ENCODE measurements around the gene MAP4K4.
"Not testable (repeated sequence)": the region's sequence is repeated elsewhere in the genome, so short reads cannot be mapped to it uniquely, and the experiment has no call there.

DNA sequence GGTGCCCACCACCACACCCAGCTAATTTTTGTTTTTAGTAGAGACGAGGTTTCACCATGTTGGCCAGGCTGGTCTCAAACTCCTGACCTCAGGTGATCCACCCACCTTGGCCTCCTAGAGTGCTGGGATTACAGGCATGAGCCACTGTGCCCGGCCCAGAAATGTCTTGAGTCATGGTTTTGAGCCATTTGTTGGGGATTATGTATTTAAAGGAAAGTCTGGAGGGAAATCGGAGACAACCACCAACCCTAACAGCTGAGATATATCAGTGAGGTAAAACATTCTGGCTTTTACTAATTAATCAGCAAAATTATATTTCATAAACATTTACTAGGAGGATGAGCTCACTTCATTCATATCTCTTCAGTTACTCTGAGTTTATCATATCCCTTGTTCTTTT lies 72.2 kb downstream of the MAP4K4 start:
- TF ChIP-seq SUZ12 (IDR thresholded peaks at IDR 0.05; ENCODE audit: extremely low read depth, insufficient read depth, insufficient read length); ZNF274 (IDR thresholded peaks at IDR 0.05; ENCODE audit: low read depth, low read length): not testable (repeated sequence)
